HepG2 (cell line): ENCODE measurements around the gene DRC3. TPM values are rescaled to one million over a fixed set of nuclear protein-coding genes. Genes with fewer than 3 reads are reported as not detected.
A peak's percentile ranks its signal among the peaks of the same experiment; 100 is the strongest.

Experiments
- HIVEP1 ChIP-seq: sonication (generic); formaldehyde crosslinking; IDR thresholded peaks from 2 replicates; pipeline ENCODE4 v1.4.0; 2020; ENCODE audit warnings: mild to moderate bottlenecking, missing genetic modification reagents
- MIER3 ChIP-seq: IDR thresholded peaks from 2 replicates; pipeline ENCODE4 v1.6.1; 2016; ENCODE audit warnings: missing compliant biosample characterization, borderline replicate concordance
- MXI1 ChIP-seq: IDR thresholded peaks from 3 replicates; pipeline ENCODE4 v1.6.1; 2012; ENCODE audit warnings: low read depth, low read length, inconsistent platforms, borderline replicate concordance
- SOX13 ChIP-seq, 3 experiments: fragments of 450-650 bp in 1 of 3; sonication (generic) in 1 of 3; formaldehyde crosslinking in 1 of 3; IDR thresholded peaks in 2 of 3; conservative IDR thresholded peaks in 1 of 3; 2 replicates each; pipeline versions ENCODE4 v1.5.0 to v1.6.1; 2016 to 2020; ENCODE audit warnings: antibody characterized with exemption in 1 of 3, mild to moderate bottlenecking in 1 of 3, missing compliant biosample characterization in 1 of 3, missing genetic modification reagents in 1 of 3, moderate library complexity in 1 of 3
- TAF1 ChIP-seq: sonication (generic); formaldehyde crosslinking; IDR thresholded peaks from 2 replicates; pipeline ENCODE4 v1.4.0; 2020; ENCODE audit warnings: missing genetic modification reagents
- TCF12 ChIP-seq, 2 experiments: fragments of 450-650 bp in 1 of 2; sonication (generic) in 1 of 2; formaldehyde crosslinking in 1 of 2; IDR thresholded peaks; 2 replicates each; pipeline versions ENCODE4 v1.6.1 to v1.8.0; 2017 to 2022; ENCODE audit warnings: antibody characterized with exemption in 1 of 2, mild to moderate bottlenecking in 1 of 2, missing genetic modification reagents in 1 of 2, moderate library complexity in 1 of 2
- ZNF136 ChIP-seq: sonication (generic); formaldehyde crosslinking; IDR thresholded peaks from 2 replicates; pipeline ENCODE4 v1.8.1; 2022; ENCODE audit warnings: low read depth, mild to moderate bottlenecking, moderate library complexity, missing genetic modification reagents
- ZNF557 ChIP-seq: sonication (generic); formaldehyde crosslinking; IDR thresholded peaks from 2 replicates; pipeline ENCODE4 v1.4.0; 2020; ENCODE audit warnings: missing genetic modification reagents
- ZNF614 ChIP-seq: IDR thresholded peaks from 2 replicates; pipeline ENCODE4 v1.6.1; 2018; ENCODE audit warnings: missing biosample characterization, missing genetic modification reagents, inconsistent platforms, borderline replicate concordance
- ZNF652 ChIP-seq: IDR thresholded peaks from 2 replicates; pipeline ENCODE4 v1.6.1; 2016; ENCODE audit warnings: low read depth, borderline replicate concordance
- ZNF83 ChIP-seq: sonication (generic); formaldehyde crosslinking; IDR thresholded peaks from 2 replicates; pipeline ENCODE4 v1.4.0; 2020; ENCODE audit warnings: missing genetic modification reagents, mild to moderate bottlenecking, borderline replicate concordance
- polyA plus RNA-seq, 8 experiments: library from polyadenylated mRNA; depleted of rRNA in 3 of 8; stranded (reverse) in 7 of 8; unstranded in 1 of 8; fragments of >200 nt; fragmentation: Illumina TruSeq in 4 of 8; extraction: Trizol in 4 of 8; gene quantifications; 2 replicates each; pipeline versions ENCODE4 v1.2.1 to v1.2.3, GENCODE V29; 2011 to 2016; ENCODE audit warnings: low read depth in 4 of 8, missing spikeins in 1 of 8, mixed read lengths in 1 of 8; ENCODE audit not compliant: insufficient read depth in 1 of 8
- total RNA-seq, 5 experiments: library from RNA; depleted of rRNA; stranded (reverse); fragments of >200 nt; fragmentation: Illumina TruSeq; extraction: Trizol; gene quantifications; 2 replicates each; pipeline ENCODE4 v1.2.3, GENCODE V29; 2016; ENCODE audit warnings: low read depth in 1 of 5
- TF ChIP-seq, protein P1 (sequence below): sonication (generic); formaldehyde crosslinking; IDR thresholded peaks from 2 replicates; pipeline ENCODE4 v1.5.0; 2020; ENCODE audit warnings: mild to moderate bottlenecking, missing genetic modification reagents, borderline replicate concordance
- TF ChIP-seq, protein P2 (sequence below): sonication (generic); formaldehyde crosslinking; IDR thresholded peaks from 2 replicates; pipeline ENCODE4 v1.8.1; 2023; ENCODE audit warnings: mild to moderate bottlenecking, missing genetic modification reagents, borderline replicate concordance
- TF ChIP-seq, protein P3 (sequence below), 2 experiments: sonication (generic) in 1 of 2; formaldehyde crosslinking in 1 of 2; IDR thresholded peaks; 2 replicates each; pipeline versions ENCODE4 v1.6.1 to v1.9.0; 2014 to 2022; ENCODE audit warnings: antibody characterized with exemption in 1 of 2, borderline replicate concordance in 1 of 2, inconsistent platforms in 1 of 2, low read depth in 1 of 2, missing genetic modification reagents in 1 of 2
- TF ChIP-seq, protein P4 (sequence below): sonication (generic); formaldehyde crosslinking; IDR thresholded peaks from 2 replicates; pipeline ENCODE4 v1.4.0; 2020; ENCODE audit warnings: missing genetic modification reagents
- TF ChIP-seq, protein P5 (sequence below): sonication (generic); IDR thresholded peaks from 2 replicates; pipeline ENCODE4 v1.6.1; 2016; ENCODE audit warnings: low read depth, borderline replicate concordance

The DRC3 gene
- total and polyA plus RNA-seq, 2 of the 13 experiments (the other 11 are each of a cell fraction or from before 2014, with no cell fraction given): 0.53 to 0.87 TPM

DNA sequence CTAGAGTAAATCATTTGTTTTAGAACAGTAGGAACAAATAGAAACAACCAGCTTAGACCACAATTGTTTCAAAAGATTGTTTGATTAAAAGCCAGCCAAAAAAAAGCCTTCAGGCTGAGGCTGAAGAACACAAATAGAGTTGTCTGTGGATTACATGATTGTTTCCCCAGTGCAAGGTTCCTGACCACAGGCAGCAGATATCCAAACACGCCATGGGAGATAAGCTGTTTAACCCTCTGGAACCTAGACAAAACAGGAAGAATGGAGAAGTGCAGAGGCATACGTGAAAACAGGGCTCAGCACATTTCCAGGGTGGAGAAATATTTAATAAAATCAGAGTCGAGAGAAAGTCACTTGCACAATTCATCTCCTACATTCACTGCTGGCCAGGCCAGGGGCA lies 45.3 kb downstream of the DRC3 start (continued):
- TF ChIP-seq, protein P1, sequence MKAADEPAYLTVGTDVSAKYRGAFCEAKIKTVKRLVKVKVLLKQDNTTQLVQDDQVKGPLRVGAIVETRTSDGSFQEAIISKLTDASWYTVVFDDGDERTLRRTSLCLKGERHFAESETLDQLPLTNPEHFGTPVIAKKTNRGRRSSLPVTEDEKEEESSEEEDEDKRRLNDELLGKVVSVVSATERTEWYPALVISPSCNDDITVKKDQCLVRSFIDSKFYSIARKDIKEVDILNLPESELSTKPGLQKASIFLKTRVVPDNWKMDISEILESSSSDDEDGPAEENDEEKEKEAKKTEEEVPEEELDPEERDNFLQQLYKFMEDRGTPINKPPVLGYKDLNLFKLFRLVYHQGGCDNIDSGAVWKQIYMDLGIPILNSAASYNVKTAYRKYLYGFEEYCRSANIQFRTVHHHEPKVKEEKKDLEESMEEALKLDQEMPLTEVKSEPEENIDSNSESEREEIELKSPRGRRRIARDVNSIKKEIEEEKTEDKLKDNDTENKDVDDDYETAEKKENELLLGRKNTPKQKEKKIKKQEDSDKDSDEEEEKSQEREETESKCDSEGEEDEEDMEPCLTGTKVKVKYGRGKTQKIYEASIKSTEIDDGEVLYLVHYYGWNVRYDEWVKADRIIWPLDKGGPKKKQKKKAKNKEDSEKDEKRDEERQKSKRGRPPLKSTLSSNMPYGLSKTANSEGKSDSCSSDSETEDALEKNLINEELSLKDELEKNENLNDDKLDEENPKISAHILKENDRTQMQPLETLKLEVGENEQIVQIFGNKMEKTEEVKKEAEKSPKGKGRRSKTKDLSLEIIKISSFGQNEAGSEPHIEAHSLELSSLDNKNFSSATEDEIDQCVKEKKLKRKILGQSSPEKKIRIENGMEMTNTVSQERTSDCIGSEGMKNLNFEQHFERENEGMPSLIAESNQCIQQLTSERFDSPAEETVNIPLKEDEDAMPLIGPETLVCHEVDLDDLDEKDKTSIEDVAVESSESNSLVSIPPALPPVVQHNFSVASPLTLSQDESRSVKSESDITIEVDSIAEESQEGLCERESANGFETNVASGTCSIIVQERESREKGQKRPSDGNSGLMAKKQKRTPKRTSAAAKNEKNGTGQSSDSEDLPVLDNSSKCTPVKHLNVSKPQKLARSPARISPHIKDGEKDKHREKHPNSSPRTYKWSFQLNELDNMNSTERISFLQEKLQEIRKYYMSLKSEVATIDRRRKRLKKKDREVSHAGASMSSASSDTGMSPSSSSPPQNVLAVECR (CRISPR knock-in tag): peak; percentile 6; the same call in 1 of the 2 replicates
- TF ChIP-seq, protein P2, sequence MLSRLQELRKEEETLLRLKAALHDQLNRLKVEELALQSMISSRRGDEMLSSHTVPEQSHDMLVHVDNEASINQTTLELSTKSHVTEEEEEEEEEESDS (CRISPR knock-in tag): no peak
- peak; percentile 97 for TF ChIP-seq ZNF652 (CRISPR knock-in tag)
- no peak for TF ChIP-seq ZNF136 (CRISPR knock-in tag)
- TF ChIP-seq MXI1: no peak
- TF ChIP-seq SOX13 (IDR thresholded peaks at IDR 0.05): peak; percentile 72; the same call in 1 of the 2 replicates
- peak in 1 of 2 experiments; percentile 96; a peak in 2 of 4 replicates for TF ChIP-seq SOX13 (CRISPR knock-in tag; conservative IDR thresholded peaks at IDR 0.05 in 1 of 2, IDR thresholded peaks at IDR 0.05 in 1 of 2)
- no peak for TF ChIP-seq TAF1 (CRISPR knock-in tag)
- TF ChIP-seq ZNF83: no peak
- TF ChIP-seq ZNF614 (CRISPR knock-in tag): 0 out of 2 replicates have a peak, but pooled peaks have one; percentile 42
- TF ChIP-seq, protein P3, sequence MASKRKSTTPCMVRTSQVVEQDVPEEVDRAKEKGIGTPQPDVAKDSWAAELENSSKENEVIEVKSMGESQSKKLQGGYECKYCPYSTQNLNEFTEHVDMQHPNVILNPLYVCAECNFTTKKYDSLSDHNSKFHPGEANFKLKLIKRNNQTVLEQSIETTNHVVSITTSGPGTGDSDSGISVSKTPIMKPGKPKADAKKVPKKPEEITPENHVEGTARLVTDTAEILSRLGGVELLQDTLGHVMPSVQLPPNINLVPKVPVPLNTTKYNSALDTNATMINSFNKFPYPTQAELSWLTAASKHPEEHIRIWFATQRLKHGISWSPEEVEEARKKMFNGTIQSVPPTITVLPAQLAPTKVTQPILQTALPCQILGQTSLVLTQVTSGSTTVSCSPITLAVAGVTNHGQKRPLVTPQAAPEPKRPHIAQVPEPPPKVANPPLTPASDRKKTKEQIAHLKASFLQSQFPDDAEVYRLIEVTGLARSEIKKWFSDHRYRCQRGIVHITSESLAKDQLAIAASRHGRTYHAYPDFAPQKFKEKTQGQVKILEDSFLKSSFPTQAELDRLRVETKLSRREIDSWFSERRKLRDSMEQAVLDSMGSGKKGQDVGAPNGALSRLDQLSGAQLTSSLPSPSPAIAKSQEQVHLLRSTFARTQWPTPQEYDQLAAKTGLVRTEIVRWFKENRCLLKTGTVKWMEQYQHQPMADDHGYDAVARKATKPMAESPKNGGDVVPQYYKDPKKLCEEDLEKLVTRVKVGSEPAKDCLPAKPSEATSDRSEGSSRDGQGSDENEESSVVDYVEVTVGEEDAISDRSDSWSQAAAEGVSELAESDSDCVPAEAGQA (IDR thresholded peaks at IDR 0.05; ENCODE audit: low read depth): no peak
- TF ChIP-seq, protein P3 (CRISPR knock-in tag; IDR thresholded peaks at IDR 0.05; ENCODE audit: borderline replicate concordance): no peak
- TF ChIP-seq, protein P4, sequence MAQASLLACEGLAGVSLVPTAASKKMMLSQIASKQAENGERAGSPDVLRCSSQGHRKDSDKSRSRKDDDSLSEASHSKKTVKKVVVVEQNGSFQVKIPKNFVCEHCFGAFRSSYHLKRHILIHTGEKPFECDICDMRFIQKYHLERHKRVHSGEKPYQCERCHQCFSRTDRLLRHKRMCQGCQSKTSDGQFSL: no peak
- TF ChIP-seq ZNF557 (CRISPR knock-in tag): no peak
- TF ChIP-seq TCF12 (IDR thresholded peaks at IDR 0.05): no peak
- TF ChIP-seq TCF12 (CRISPR knock-in tag; IDR thresholded peaks at IDR 0.05): no peak
- TF ChIP-seq, protein P5, sequence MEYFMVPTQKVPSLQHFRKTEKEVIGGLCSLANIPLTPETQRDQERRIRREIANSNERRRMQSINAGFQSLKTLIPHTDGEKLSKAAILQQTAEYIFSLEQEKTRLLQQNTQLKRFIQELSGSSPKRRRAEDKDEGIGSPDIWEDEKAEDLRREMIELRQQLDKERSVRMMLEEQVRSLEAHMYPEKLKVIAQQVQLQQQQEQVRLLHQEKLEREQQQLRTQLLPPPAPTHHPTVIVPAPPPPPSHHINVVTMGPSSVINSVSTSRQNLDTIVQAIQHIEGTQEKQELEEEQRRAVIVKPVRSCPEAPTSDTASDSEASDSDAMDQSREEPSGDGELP: no peak
- TF ChIP-seq MIER3 (CRISPR knock-in tag): peak; percentile 32; the same call in 1 of the 2 replicates
- TF ChIP-seq HIVEP1 (CRISPR knock-in tag): no peak
